HG02763 (cell line): ENCODE measurements around the gene LYPD6.

Experiments used
- ATAC-seq: cut with Tn5 transposase; IDR thresholded peaks from one replicate; pipeline ENCODE4 v1.9.1; 2021; ENCODE audit warnings: mild to moderate bottlenecking, moderate library complexity; ENCODE audit not compliant: unreplicated experiment

Gene LYPD6

GRCh38 chr2:149346272-149346671, 15.9 kb downstream of the LYPD6 start:
- no peak for ATAC-seq

DNA sequence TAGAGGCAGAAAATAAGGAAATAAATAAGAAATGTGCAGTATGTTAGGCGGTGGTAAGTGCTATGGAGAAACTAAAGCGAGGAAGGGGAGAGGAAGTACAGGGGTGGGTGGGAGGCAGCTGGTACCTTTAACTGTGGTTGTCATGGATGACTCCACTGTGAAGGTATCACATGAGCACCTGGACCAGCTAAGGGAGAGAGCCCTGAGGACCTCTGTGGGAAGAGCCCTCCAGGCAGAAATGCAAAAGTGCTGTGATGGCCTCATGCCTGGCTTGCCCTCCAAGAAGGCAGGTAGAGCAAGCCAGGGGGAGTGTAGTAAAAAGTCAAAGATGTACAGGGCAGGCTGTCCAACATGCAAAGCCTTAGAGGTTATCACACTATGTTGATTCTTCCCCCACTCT, 17.9 kb downstream of the LYPD6 start:
- no peak for ATAC-seq

GRCh38 chr2:149353421-149353820, 23.0 kb downstream of the LYPD6 start:
- ATAC-seq: no peak

- no peak for ATAC-seq
These were observed 25.5 kb downstream of the LYPD6 start for GRCh38 chr2:149355716-149356422.

- no peak for ATAC-seq
These were observed 26.7 kb downstream of the LYPD6 start for GRCh38 chr2:149357058-149357457.

- no peak for ATAC-seq
These were observed 29.7 kb downstream of the LYPD6 start for GRCh38 chr2:149360106-149360505.

- ATAC-seq: no peak
These were observed 33.6 kb downstream of the LYPD6 start for GRCh38 chr2:149363958-149364357.

GRCh38 chr2:149364839-149365238, 34.5 kb downstream of the LYPD6 start:
- ATAC-seq: no peak

DNA sequence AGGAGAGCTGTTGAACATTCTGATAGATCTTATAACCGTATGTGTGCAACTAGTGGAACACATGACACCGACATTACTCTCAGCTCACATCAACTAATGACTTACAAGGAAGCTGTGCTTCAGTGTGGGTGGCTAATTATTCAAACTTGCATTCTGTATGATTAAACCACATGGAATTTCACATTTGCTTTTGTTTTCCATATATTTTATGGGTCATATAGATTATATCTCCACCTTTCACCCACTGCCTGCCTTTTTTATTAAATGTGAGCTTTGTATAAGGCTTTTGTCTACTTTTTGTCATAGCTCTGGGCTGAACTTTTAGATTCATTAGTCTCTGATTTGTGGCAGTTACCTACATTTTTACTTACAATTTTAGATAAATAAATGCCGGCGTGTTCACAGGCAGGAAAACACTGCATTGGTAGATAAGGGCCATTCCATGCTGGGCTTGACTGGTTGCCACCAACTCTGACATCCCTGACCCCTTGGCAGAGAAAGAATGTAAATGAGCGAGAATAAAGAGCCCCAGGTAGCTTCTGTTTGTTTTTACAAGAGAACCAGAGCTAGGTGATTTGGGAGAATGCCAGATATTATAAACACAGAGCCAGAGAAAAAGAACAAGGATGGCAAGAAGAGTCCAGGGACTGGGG, 35.7 kb downstream of the LYPD6 start:
- ATAC-seq: no peak

- ATAC-seq: no peak
These were observed 39.8 kb downstream of the LYPD6 start for GRCh38 chr2:149370061-149370775.

DNA sequence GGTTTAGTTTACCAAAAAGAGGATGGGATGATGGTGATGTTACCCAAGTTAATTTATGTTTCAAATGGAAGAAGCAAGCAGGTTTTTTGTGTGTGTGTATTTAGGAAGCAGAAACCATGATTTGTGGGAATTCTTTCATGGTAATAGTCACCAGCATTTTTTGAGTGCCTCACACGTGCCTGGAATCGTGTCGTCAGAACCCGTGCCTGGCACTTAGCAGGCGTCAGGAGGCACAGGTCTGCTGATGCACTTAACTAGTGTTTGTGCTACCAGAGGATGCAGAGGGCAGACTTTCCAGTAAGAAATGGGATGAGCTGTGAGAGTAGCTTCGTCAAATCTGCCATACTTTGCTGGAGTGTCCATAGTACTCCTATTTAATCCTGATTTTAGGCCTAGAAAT, 41.1 kb downstream of the LYPD6 start:
- ATAC-seq: no peak

- ATAC-seq: no peak
These were observed 45.5 kb downstream of the LYPD6 start for GRCh38 chr2:149375801-149376361.

DNA sequence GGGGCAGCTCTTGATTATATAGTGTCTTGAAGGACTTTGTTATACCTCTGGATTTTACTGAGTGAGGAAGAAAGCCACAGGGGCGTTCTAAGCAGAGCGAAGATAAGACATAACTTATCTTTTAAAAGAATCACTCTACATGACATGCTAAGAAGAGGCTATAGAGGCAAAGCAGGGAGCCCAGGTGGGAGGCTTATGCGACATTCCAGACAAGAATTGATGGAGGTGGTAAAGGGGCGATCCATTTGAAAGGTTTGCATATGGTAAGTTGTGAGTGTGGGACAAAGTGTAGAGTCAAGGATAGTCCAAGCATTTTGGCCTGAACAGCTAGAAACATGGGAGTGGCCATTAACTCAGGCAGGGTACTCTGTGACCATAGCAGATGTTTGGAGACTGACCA, 49.8 kb downstream of the LYPD6 start:
- no peak for ATAC-seq

GRCh38 chr2:149383340-149383739, 53.0 kb downstream of the LYPD6 start:
- ATAC-seq: no peak

DNA sequence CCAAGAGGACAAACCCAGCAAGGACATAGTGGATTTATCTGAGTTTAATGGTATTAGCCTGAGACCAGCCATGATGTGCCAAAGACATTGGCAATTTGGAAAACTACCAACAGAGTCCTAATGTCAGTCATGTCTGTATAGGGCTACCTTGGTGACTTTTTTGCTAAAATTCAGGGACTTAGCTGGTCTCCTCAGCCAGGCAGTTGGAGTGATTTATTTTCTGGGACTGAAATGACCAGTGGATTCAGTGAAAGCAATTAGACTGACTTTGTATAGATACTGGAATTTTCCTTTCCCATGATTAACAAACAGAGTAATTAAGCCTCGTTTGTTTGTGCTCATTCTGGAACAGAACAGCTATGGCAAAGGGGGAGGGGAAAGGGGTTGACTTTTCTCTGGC, 55.0 kb downstream of the LYPD6 start:
- ATAC-seq: no peak

GRCh38 chr2:149387411-149387810, 57.0 kb downstream of the LYPD6 start:
- ATAC-seq: no peak

GRCh38 chr2:149388120-149388816, 57.9 kb downstream of the LYPD6 start:
- no peak for ATAC-seq

GRCh38 chr2:149389506-149390167, 59.2 kb downstream of the LYPD6 start:
- no peak for ATAC-seq

DNA sequence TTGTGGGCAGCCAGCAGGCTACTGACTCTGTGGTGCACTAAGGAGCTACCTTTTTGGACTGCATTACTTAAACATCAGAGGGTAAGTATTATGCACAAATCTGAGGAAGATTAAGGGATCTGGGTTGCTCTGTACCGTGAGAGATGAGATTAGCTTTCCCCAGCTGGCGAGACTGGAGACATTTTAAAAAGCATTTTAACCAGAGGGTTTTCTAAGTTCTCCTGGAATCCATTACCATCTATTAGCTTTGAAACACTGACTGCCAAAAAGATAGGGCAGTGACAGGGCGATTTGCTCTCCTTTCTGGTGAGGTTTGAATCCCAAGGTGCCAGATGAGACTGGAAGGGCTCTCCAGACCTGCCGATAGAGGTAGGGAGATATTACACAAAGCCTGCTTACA, 63.2 kb downstream of the LYPD6 start:
- ATAC-seq: no peak

DNA sequence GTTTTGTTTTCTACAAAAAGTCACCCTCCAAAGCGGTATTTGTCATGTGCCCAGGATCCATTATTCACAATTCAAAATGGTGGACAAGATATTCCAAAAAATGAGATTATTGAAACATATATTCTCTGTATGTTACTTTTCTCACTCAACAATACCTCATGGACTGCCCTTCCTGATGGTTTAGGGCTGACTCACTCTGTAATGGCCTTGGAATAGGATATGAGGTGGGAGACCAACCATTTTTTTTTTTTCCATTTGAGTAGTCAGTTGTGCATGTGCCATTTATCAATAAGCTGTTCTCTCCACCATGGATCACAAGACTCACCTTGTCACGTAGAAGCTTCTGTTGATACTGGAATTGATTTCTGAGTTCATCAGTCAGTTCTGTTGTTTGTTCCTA, 64.5 kb downstream of the LYPD6 start:
- ATAC-seq: no peak
